Neural cell (in vitro differentiated cells): ENCODE measurements around the gene ARL6IP4. TPM values are rescaled to one million over a fixed set of nuclear protein-coding genes. Genes with fewer than 3 reads are reported as not detected.

Experiments
- H2AFZ ChIP-seq: fragments of 200-600, 300-800 bp; sonication (generic), shearing (Covaris generic); 2 replicates; pipeline ENCODE4 v1.6.0; 2014; ENCODE audit warnings: low read depth, mild to moderate bottlenecking, antibody characterized with exemption, low read length, moderate library complexity
- H3F3A ChIP-seq: fragments of 200-600 bp; shearing (Covaris generic); 2 replicates; pipeline ENCODE4 v1.6.1; 2016; ENCODE audit warnings: mild to moderate bottlenecking, moderate library complexity, mixed read lengths, antibody characterized with exemption, low read length; ENCODE audit not compliant: insufficient read depth, poor library complexity, severe bottlenecking
- H3K27ac ChIP-seq: fragments of 200-600, 300-800 bp; sonication (generic), shearing (Covaris generic); 2 replicates; pipeline ENCODE4 v1.5.1; 2014; ENCODE audit warnings: mild to moderate bottlenecking, low read length, moderate library complexity
- H3K27me3 ChIP-seq: fragments of 300-800, 200-600 bp; sonication (generic), shearing (Covaris generic); 2 replicates; pipeline ENCODE4 v1.6.0; 2014; ENCODE audit warnings: mild to moderate bottlenecking, low read depth, low read length, moderate library complexity; ENCODE audit not compliant: insufficient read depth
- H3K36me3 ChIP-seq: fragments of 300-800, 200-600 bp; sonication (generic), shearing (Covaris generic); 2 replicates; pipeline ENCODE4 v1.5.1; 2014; ENCODE audit warnings: mild to moderate bottlenecking, antibody characterized with exemption, low read length, moderate library complexity; ENCODE audit not compliant: insufficient read depth
- H3K4me2 ChIP-seq: fragments of 300-800, 200-600 bp; sonication (generic), shearing (Covaris generic); 2 replicates; pipeline ENCODE4 v1.6.0; 2014; ENCODE audit warnings: mild to moderate bottlenecking, low read length
- H3K4me3 ChIP-seq: fragments of 300-800, 200-600 bp; sonication (generic), shearing (Covaris generic); 2 replicates; pipeline ENCODE4 v1.5.1; 2014; ENCODE audit warnings: mild to moderate bottlenecking, low read length, moderate library complexity
- H3K79me2 ChIP-seq: fragments of 200-600 bp; shearing (Covaris generic); replicated peaks from 2 replicates; pipeline ENCODE4 v1.6.0; 2014; ENCODE audit warnings: mild to moderate bottlenecking, low read length, moderate library complexity; ENCODE audit not compliant: insufficient read depth
- H3K9ac ChIP-seq: fragments of 300-800, 200-600 bp; sonication (generic), shearing (Covaris generic); 2 replicates; pipeline ENCODE4 v1.6.1; 2016; ENCODE audit warnings: mild to moderate bottlenecking, low read length, mixed read lengths
- H3K9me2 ChIP-seq: fragments of 200-600 bp; shearing (Covaris generic); 2 replicates; pipeline ENCODE4 v1.6.1; 2016; ENCODE audit warnings: mild to moderate bottlenecking, low read length, mixed read lengths; ENCODE audit not compliant: insufficient read depth
- H3K9me3 ChIP-seq: fragments of 200-600, 300-800 bp; sonication (generic), shearing (Covaris generic); 2 replicates; pipeline ENCODE4 v1.6.1; 2016; ENCODE audit warnings: mild to moderate bottlenecking, mixed run types, low read length, moderate library complexity, mixed read lengths
- H4K20me1 ChIP-seq: fragments of 200-600 bp; shearing (Covaris generic); 2 replicates; pipeline ENCODE4 v1.6.1; 2016; ENCODE audit warnings: mild to moderate bottlenecking, mixed run types; ENCODE audit not compliant: insufficient read depth
- CTCF ChIP-seq: fragments of 450-650 bp; IDR thresholded peaks from 2 replicates; pipeline ENCODE4 v1.5.1; 2014; ENCODE audit warnings: antibody characterized with exemption, mild to moderate bottlenecking, moderate library complexity; ENCODE audit not compliant: poor library complexity, severe bottlenecking
- EP300 ChIP-seq: fragments of 450-650 bp; conservative IDR thresholded peaks from 2 replicates; pipeline ENCODE4 v1.6.1; 2014; ENCODE audit warnings: antibody characterized with exemption, mild to moderate bottlenecking, moderate library complexity; ENCODE audit not compliant: poor library complexity, severe bottlenecking
- EZH2 ChIP-seq: fragments of 200-600, 300-800 bp; shearing (Covaris generic), sonication (generic); IDR thresholded peaks from 2 replicates; pipeline ENCODE4 v1.6.1; 2014; ENCODE audit warnings: antibody characterized with exemption, low read length, borderline replicate concordance, mild to moderate bottlenecking; ENCODE audit not compliant: insufficient read depth, poor library complexity, severe bottlenecking
- MXI1 ChIP-seq: fragments of 450-650 bp; conservative IDR thresholded peaks from 2 replicates; pipeline ENCODE4 v1.6.1; 2014; ENCODE audit warnings: antibody characterized with exemption, mild to moderate bottlenecking; ENCODE audit not compliant: poor library complexity, severe bottlenecking
- POLR2AphosphoS5 ChIP-seq: IDR thresholded peaks from 2 replicates; pipeline ENCODE4 v1.6.1; 2012
- RAD21 ChIP-seq: fragments of 450-650 bp; conservative IDR thresholded peaks from 2 replicates; pipeline ENCODE4 v1.6.1; 2014; ENCODE audit warnings: antibody characterized with exemption, mild to moderate bottlenecking, moderate library complexity
- REST ChIP-seq: IDR thresholded peaks from 2 replicates; pipeline ENCODE4 v1.6.1; 2012; ENCODE audit warnings: borderline replicate concordance
- SMC3 ChIP-seq: fragments of 450-650 bp; conservative IDR thresholded peaks from 2 replicates; pipeline ENCODE4 v1.6.1; 2014; ENCODE audit warnings: antibody characterized with exemption, mild to moderate bottlenecking, moderate library complexity; ENCODE audit not compliant: poor library complexity
- TAF1 ChIP-seq: IDR thresholded peaks from 2 replicates; pipeline ENCODE4 v1.6.1; 2012; ENCODE audit warnings: low read depth
- polyA plus RNA-seq: library from polyadenylated mRNA; depleted of rRNA; stranded (reverse); fragments of >200 nt; gene quantifications from 2 replicates; pipeline ENCODE4 v1.2.3, GENCODE V29; 2014

The ARL6IP4 gene
- polyA plus RNA-seq, 1 donor from 2014 or later = 190 TPM

DNA sequence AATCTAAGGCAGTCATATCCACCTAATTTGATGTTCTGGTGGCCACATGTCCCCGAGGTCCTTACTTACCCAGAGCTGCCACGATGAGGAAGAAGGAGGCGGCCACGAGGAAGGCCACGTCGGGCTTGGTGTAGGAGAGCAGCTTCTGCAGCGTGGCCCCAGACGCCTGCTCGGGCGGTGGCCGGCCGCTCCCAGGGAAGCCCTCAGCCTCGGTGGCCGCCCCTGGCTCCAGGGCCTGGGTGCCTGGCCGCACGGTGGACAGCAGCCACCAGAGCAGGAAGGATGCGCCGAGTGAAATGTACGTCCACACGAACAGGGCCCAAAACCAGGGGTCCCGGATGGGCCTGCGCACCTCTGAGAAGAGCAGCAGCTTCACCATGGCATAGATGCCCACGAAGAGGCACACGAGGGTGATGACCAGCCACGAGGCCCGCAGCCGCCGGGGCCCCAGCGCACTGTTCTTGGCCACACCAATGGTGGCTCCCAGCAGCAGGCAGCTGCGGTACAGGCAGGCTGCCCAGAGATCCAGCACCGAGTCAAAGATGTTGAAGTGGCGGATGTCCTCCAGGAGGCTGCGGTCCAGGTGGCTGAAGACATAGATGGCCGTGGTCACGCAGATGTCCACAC, 20.8 kb upstream of the ARL6IP4 start:
- no peak overlapping the region for H3K4me2 ChIP-seq
- no peaks in the 10 kb centered on the region for H3K27me3 ChIP-seq
- no peaks in the 10 kb centered on the region for H3K9me2 ChIP-seq
- H4K20me1 ChIP-seq = no peaks in the 10 kb centered on the region
- H3K36me3 ChIP-seq = no peaks in the 10 kb centered on the region
- no peak overlapping the region for H2AFZ ChIP-seq
- no peaks in the 10 kb centered on the region for H3F3A ChIP-seq
- no peaks in the 10 kb centered on the region for H3K9me3 ChIP-seq
- TF ChIP-seq EP300 (no peak), TAF1 (no peak), EZH2 (no peak), REST (no peak), POLR2AphosphoS5 (no peak), SMC3 (no peak), MXI1 (no peak), RAD21 (no peak), CTCF (no peak)
- H3K4me3 ChIP-seq = no peak overlapping the region
- H3K27ac ChIP-seq = no peak overlapping the region
- H3K79me2 ChIP-seq = no peaks in the 10 kb centered on the region
- no peak overlapping the region for H3K9ac ChIP-seq

DNA sequence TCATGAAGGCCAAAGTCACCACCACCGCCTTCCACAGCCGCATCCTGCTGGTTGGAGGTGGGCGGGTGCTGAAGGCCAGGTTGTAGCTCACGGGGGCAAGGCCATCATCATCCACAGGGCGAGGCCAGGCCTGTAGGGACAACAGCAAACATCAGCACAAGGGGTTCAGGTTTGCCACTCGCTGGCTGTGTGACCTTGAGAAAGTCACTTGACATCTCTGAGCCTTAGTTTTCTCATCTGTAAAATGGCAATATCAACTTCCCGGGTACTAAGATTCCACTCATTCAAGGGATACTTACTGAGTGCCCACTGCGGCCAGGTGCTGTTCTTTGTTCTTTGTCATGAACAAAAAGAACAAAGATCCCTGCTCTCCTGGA, 20.3 kb upstream of the ARL6IP4 start:
- Histone ChIP-seq H3K4me3 (no peak overlapping the region), H3K79me2 (no peaks in the 10 kb centered on the region), H3K27me3 (no peaks in the 10 kb centered on the region), H3K27ac (no peak overlapping the region), H3K4me2 (no peak overlapping the region), H4K20me1 (no peaks in the 10 kb centered on the region), H3K9ac (no peak overlapping the region), H3K36me3 (no peaks in the 10 kb centered on the region), H3F3A (no peaks in the 10 kb centered on the region), H2AFZ (no peak overlapping the region), H3K9me2 (no peaks in the 10 kb centered on the region), H3K9me3 (no peaks in the 10 kb centered on the region)
- no peak for TF ChIP-seq CTCF
- no peak for TF ChIP-seq RAD21
- no peak for TF ChIP-seq POLR2AphosphoS5
- no peak for TF ChIP-seq REST
- no peak for TF ChIP-seq SMC3
- no peak for TF ChIP-seq EZH2
- no peak for TF ChIP-seq EP300
- no peak for TF ChIP-seq TAF1
